Testis (tissue), 2 donors: ENCODE data around the gene TCERG1L.

ENCODE experiments used
- POLR2A ChIP-seq: fragments of 450-650 bp; IDR thresholded peaks from one replicate; pipeline ENCODE4 v1.6.1; 2017; ENCODE audit warnings: antibody characterized with exemption, mild to moderate bottlenecking, moderate library complexity
- TF ChIP-seq, protein P1 (sequence below), 3 experiments: fragments of 450-650 bp in 2 of 3; fragments of 200-600 bp in 1 of 3; sonication (generic) in 1 of 3; IDR thresholded peaks; one replicate each; pipeline ENCODE4 v1.5.1; 2016 to 2019; ENCODE audit warnings: antibody characterized with exemption in 3 of 3, mild to moderate bottlenecking in 2 of 3, moderate library complexity in 1 of 3

DNA sequence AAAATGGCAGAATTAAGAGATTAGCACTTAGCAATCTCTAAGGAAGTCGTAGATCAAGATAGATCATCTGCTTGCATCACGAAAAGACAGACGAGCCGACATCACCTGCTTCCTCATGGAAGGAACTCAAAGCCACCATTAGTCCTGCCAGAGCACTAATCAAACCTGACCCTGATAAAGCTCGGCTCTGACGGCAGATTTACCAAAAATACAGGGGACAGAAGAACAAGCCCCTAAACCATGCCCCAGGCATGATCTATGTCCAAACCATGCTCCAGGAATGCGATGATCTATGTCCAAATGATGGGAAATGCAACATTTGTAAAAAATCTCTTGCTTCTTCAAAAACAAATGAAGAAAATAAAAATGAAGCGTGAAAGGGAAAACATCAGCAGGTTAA, 182.8 kb downstream of the TCERG1L start:
- TF ChIP-seq, protein P1, sequence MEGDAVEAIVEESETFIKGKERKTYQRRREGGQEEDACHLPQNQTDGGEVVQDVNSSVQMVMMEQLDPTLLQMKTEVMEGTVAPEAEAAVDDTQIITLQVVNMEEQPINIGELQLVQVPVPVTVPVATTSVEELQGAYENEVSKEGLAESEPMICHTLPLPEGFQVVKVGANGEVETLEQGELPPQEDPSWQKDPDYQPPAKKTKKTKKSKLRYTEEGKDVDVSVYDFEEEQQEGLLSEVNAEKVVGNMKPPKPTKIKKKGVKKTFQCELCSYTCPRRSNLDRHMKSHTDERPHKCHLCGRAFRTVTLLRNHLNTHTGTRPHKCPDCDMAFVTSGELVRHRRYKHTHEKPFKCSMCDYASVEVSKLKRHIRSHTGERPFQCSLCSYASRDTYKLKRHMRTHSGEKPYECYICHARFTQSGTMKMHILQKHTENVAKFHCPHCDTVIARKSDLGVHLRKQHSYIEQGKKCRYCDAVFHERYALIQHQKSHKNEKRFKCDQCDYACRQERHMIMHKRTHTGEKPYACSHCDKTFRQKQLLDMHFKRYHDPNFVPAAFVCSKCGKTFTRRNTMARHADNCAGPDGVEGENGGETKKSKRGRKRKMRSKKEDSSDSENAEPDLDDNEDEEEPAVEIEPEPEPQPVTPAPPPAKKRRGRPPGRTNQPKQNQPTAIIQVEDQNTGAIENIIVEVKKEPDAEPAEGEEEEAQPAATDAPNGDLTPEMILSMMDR (IDR thresholded peaks at IDR 0.05) = no peak
- no peak for TF ChIP-seq POLR2A
